PC-3 (cell line): ENCODE results near the gene ZNF646. TPM values are rescaled to one million over a fixed set of nuclear protein-coding genes. Genes with fewer than 3 reads are reported as not detected.

ENCODE experiments used
- ATAC-seq: fragments of 200-7000 bp; cut with Tn5 transposase; 2 replicates; pipeline ENCODE4 v1.9.1; 2020; ENCODE audit warnings: mild to moderate bottlenecking, moderate library complexity
- BruUV-seq: library from RNA; stranded (reverse); fragments of 400-500 nt; replicated peaks from 2 replicates; lab custom pipeline; 2021; lab: Mats Ljungman, UMichigan
- CTCF ChIA-PET: fragments of 300-600 bp; sonication (Branson Sonifier 250); formaldehyde crosslinking; loops from one replicate; lab custom pipeline; 2022; ENCODE audit warnings: antibody characterized with exemption; lab: Charles Lee
- POLR2A ChIA-PET: fragments of 300-600 bp; sonication (Branson Sonifier 250); formaldehyde crosslinking; loops from one replicate; lab custom pipeline; 2022; ENCODE audit warnings: antibody characterized with exemption; ENCODE audit not compliant: unreplicated experiment; lab: Charles Lee
- DNase-seq: peaks from one replicate; pipeline ENCODE4 v3.0.0-alpha.2; 2015
- H2AFZ ChIP-seq: fragments of 300-600 bp; sonication (generic); 2 replicates; pipeline ENCODE4 v1.6.0; 2016; ENCODE audit warnings: antibody characterized with exemption, low read length
- H3F3A ChIP-seq: fragments of 300-600 bp; sonication (generic); one replicate; pipeline ENCODE4 v1.6.0; 2017; ENCODE audit warnings: antibody characterized with exemption, low read length, control low read depth, mild to moderate bottlenecking; ENCODE audit not compliant: unreplicated experiment
- H3K27ac ChIP-seq: fragments of 300-600 bp; sonication (generic); 2 replicates; pipeline ENCODE4 v1.5.1; 2016; ENCODE audit warnings: mild to moderate bottlenecking, low read length
- H3K27me3 ChIP-seq: fragments of 300-600 bp; sonication (generic); 2 replicates; pipeline ENCODE4 v1.6.1; 2016; ENCODE audit warnings: low read length, mixed read lengths
- H3K36me3 ChIP-seq: fragments of 300-600 bp; sonication (generic); 2 replicates; pipeline ENCODE4 v1.6.1; 2016; ENCODE audit warnings: low read depth, mixed run types, low read length, mixed read lengths
- H3K4me1 ChIP-seq: fragments of 300-600 bp; sonication (generic); 2 replicates; pipeline ENCODE4 v1.5.1; 2016; ENCODE audit warnings: low read length; ENCODE audit not compliant: insufficient read depth
- H3K4me2 ChIP-seq: fragments of 300-600 bp; sonication (generic); 2 replicates; pipeline ENCODE4 v1.6.0; 2016; ENCODE audit warnings: low read length
- H3K4me3 ChIP-seq: fragments of 300-600 bp; sonication (generic); 2 replicates; pipeline ENCODE4 v1.5.1; 2016; ENCODE audit warnings: mild to moderate bottlenecking, low read length, mixed read lengths
- H3K79me2 ChIP-seq: fragments of 300-600 bp; sonication (generic); 2 replicates; pipeline ENCODE4 v1.6.1; 2017; ENCODE audit warnings: low read length, mixed read lengths
- H3K9ac ChIP-seq: fragments of 300-600 bp; sonication (generic); 2 replicates; pipeline ENCODE4 v1.6.0; 2016; ENCODE audit warnings: mild to moderate bottlenecking, low read length
- H3K9me2 ChIP-seq: fragments of 300-600 bp; sonication (generic); replicated peaks from 2 replicates; pipeline ENCODE4 v1.6.1; 2016; ENCODE audit warnings: mixed run types, low read length, mixed read lengths
- H3K9me3 ChIP-seq: fragments of 300-600 bp; sonication (generic); 2 replicates; pipeline ENCODE4 v1.6.1; 2016; ENCODE audit warnings: low read length, mixed read lengths
- H4K20me1 ChIP-seq: fragments of 300-600 bp; sonication (generic); 2 replicates; pipeline ENCODE4 v1.6.1; 2016; ENCODE audit warnings: low read length, mixed read lengths
- EZH2 ChIP-seq: fragments of 300-600 bp; sonication (generic); IDR thresholded peaks from one replicate; pipeline ENCODE4 v1.6.1; 2017; ENCODE audit warnings: antibody characterized with exemption, mild to moderate bottlenecking, low read length; ENCODE audit not compliant: unreplicated experiment
- EZH2phosphoT487 ChIP-seq: fragments of 300-600 bp; sonication (generic); IDR thresholded peaks from 2 replicates; pipeline ENCODE4 v1.6.1; 2018; ENCODE audit warnings: mild to moderate bottlenecking, antibody characterized with exemption, low read length, borderline replicate concordance
- intact Hi-C: fragments of 100-400 bp; cut with micrococcal nuclease; formaldehyde crosslinking; loops from 2 replicates; pipeline ENCODE4 v1.9.0; 2023
- total RNA-seq: library from RNA; depleted of rRNA; stranded (reverse); fragments of >200 nt; gene quantifications from 2 replicates; pipeline ENCODE4 v1.2.3, GENCODE V29; 2014
- TF ChIP-seq, protein P1 (sequence below): fragments of 300-600 bp; sonication (generic); conservative IDR thresholded peaks from 2 replicates; pipeline ENCODE4 v1.5.1; 2017; ENCODE audit warnings: antibody characterized with exemption, low read depth, mild to moderate bottlenecking, low read length

ZNF646 gene
- total RNA-seq, 1 experiment from 2014 or later, result 8.5 TPM

DNA sequence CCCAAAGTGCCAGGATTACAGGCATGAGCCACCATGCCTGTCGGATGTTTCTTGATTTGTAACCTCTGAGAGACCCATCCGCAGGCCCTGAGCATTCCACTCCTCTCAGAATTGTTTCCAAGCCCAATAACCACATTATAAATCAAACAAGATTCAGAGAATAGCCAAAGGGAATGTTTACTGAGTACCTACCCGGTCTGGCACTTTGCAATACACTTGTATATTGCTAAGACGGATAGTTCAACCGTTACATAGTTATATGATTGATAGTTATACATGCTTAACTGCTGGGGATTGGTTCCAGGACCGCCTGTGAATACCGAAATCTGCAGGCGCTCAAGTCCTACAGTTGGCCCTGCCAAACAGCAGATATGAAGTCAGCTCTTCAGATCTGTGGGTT, 40.2 kb downstream of the ZNF646 start:
- Histone ChIP-seq H3K36me3 (peaks cover 9% of the 10 kb centered on the region; the same call in 1 of the 2 replicates), H3K27ac (no peak overlapping the region), H3F3A (no peaks in the 10 kb centered on the region), H3K9ac (no peak overlapping the region), H3K4me1 (peaks cover 21% of the 10 kb centered on the region), H3K4me3 (no peak overlapping the region), H2AFZ (no peak overlapping the region), H3K27me3 (no peaks in the 10 kb centered on the region), H3K9me3 (no peaks in the 10 kb centered on the region), H3K79me2 (peaks cover 27% of the 10 kb centered on the region), H4K20me1 (no peaks in the 10 kb centered on the region; the same call in 1 of the 2 replicates), H3K4me2 (no peak overlapping the region), H3K9me2 (no peaks in the 10 kb centered on the region)
- POLR2A ChIA-PET, result interaction anchor here (0.7 kb wide), 1 partner anchor 607 kb away, joined by 4 read pairs; no protein-coding TSS in a partner anchor
- no peak for ATAC-seq
- BruUV-seq, result no TSS peak
- DNase-seq, result no peak
- TF ChIP-seq, protein P1, sequence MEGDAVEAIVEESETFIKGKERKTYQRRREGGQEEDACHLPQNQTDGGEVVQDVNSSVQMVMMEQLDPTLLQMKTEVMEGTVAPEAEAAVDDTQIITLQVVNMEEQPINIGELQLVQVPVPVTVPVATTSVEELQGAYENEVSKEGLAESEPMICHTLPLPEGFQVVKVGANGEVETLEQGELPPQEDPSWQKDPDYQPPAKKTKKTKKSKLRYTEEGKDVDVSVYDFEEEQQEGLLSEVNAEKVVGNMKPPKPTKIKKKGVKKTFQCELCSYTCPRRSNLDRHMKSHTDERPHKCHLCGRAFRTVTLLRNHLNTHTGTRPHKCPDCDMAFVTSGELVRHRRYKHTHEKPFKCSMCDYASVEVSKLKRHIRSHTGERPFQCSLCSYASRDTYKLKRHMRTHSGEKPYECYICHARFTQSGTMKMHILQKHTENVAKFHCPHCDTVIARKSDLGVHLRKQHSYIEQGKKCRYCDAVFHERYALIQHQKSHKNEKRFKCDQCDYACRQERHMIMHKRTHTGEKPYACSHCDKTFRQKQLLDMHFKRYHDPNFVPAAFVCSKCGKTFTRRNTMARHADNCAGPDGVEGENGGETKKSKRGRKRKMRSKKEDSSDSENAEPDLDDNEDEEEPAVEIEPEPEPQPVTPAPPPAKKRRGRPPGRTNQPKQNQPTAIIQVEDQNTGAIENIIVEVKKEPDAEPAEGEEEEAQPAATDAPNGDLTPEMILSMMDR, result no peak
- TF ChIP-seq EZH2, result no peak
- TF ChIP-seq EZH2phosphoT487, result no peak
- CTCF ChIA-PET, result interaction anchor here (1.7 kb wide), 1 partner anchor 28 kb away, joined by 5 read pairs; no protein-coding TSS in a partner anchor
- intact Hi-C loops, result no loop called here

DNA sequence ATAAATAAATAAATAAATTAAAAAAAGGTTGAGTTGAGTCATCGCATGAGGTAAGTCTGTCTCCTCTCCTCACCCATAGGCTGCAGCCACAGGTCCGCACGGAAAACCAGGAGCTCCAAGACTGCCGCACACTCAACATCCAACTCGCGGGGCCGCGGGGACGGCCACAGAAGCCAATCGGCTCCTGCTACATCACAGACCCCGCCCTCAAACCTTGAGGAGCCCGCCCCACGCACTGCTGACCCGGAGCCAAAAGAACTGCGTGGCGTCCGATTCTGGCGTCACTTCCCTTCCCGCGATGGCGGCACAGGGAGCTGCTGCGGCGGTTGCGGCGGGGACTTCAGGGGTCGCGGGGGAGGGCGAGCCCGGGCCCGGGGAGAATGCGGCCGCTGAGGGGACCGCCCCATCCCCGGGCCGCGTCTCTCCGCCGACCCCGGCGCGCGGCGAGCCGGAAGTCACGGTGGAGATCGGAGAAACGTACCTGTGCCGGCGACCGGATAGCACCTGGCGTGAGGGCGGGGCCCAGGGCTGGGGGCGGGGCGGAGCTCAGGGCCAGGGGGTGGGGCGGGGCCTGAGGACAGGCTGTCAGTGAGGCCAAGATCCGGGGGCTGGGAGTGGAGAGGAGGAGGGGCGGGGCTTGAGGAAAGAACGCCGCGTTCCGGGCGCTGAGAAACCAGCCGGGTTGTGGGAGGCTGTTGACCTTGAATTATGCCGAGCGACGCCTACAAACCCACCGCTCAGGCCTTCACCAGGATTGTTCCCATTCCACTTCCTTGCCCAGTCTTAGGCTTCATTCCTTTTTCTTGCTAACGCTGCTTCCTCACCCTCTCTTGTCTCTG, 43.4 kb downstream of the ZNF646 start, which contains the start of gene KAT8:
Gene KAT8, plus strand, starts transcription at position 281 of the 839 bp plus-strand sequence. Its CDS starts 18 bp downstream, at position 299.
- peaks cover 15% of the 10 kb centered on the region for H3K4me1 ChIP-seq
- peak within 1 kb of the TSS; percentile 97 for H3K4me2 ChIP-seq
- peak within 1 kb of the TSS; percentile 74 for H3K27ac ChIP-seq
- peaks cover 7% of the 10 kb centered on the region for H3K36me3 ChIP-seq
- H3K79me2 ChIP-seq, result peaks cover 22% of the 10 kb centered on the region
- TSS peak; percentile 61 for BruUV-seq
- no peaks in the 10 kb centered on the region for H3K27me3 ChIP-seq
- H3K4me3 ChIP-seq, result peak within 1 kb of the TSS; percentile 92
- H3K9me2 ChIP-seq, result no peaks in the 10 kb centered on the region
- TF ChIP-seq, protein P1, result no peak
- no peak for TF ChIP-seq EZH2
- no peak for TF ChIP-seq EZH2phosphoT487
- POLR2A ChIA-PET, result interaction anchor here (0.5 to 1.4 kb wide), 8 partner anchors 11 to 741 kb away, joined by 3 to 11 read pairs (median 4); partner anchors contain the start of gene PRSS8
- intact Hi-C loops, result loop anchor here (2.0 kb wide), 1 partner anchor 25 kb away; no protein-coding TSS in a partner anchor
- H2AFZ ChIP-seq, result 0 out of 2 replicates have a peak within 1 kb of the TSS, but pooled peaks have one; percentile 57
- CTCF ChIA-PET, result interaction anchor here (1.4 kb wide), 1 partner anchor 25 kb away, joined by 26 read pairs; no protein-coding TSS in a partner anchor
- H4K20me1 ChIP-seq, result no peaks in the 10 kb centered on the region; the same call in 1 of the 2 replicates
- peak; percentile 96 for DNase-seq
- H3K9me3 ChIP-seq, result no peaks in the 10 kb centered on the region
- ATAC-seq, result peak; percentile 95
- no peaks in the 10 kb centered on the region for H3F3A ChIP-seq
- H3K9ac ChIP-seq, result peak within 1 kb of the TSS; percentile 81
